Vagina (tissue), 2 donors: Measurements from ENCODE around the gene ENGASE.

Experiments used
- CTCF ChIP-seq, 3 experiments: fragments of 450-650 bp in 2 of 3; fragments of 200-600 bp in 1 of 3; sonication (generic) in 1 of 3; IDR thresholded peaks; one replicate each; pipeline ENCODE4 v1.5.1; 2017 to 2019; ENCODE audit warnings: antibody characterized with exemption in 3 of 3, mild to moderate bottlenecking in 2 of 3, moderate library complexity in 2 of 3
- POLR2A ChIP-seq, 2 donors: fragments of 450-650 bp; IDR thresholded peaks; one replicate each; pipeline ENCODE4 v1.6.1; 2017; ENCODE audit warnings: antibody characterized with exemption in 2 of 2, mild to moderate bottlenecking in 2 of 2, moderate library complexity in 2 of 2

GRCh38 chr17:79066963-79067362, 7.7 kb upstream of the ENGASE start:
- TF ChIP-seq CTCF (IDR thresholded peaks at IDR 0.05) (no peak), POLR2A (IDR thresholded peaks at IDR 0.05) (no peak)
